Lower leg skin (tissue), 3 donors: ENCODE measurements around the gene INTS7.

Experiments
- POLR2A ChIP-seq, 2 donors: fragments of 450-650 bp; IDR thresholded peaks; one replicate each; pipeline ENCODE4 v1.6.1; 2016 to 2017; ENCODE audit warnings: antibody characterized with exemption in 2 of 2, mild to moderate bottlenecking in 1 of 2, moderate library complexity in 1 of 2
- TF ChIP-seq, protein P1 (sequence below), 3 donors: fragments of 450-650 bp; IDR thresholded peaks; one replicate each; pipeline ENCODE4 v1.5.1; 2016; ENCODE audit warnings: antibody characterized with exemption in 3 of 3, mild to moderate bottlenecking in 3 of 3, moderate library complexity in 2 of 3

DNA sequence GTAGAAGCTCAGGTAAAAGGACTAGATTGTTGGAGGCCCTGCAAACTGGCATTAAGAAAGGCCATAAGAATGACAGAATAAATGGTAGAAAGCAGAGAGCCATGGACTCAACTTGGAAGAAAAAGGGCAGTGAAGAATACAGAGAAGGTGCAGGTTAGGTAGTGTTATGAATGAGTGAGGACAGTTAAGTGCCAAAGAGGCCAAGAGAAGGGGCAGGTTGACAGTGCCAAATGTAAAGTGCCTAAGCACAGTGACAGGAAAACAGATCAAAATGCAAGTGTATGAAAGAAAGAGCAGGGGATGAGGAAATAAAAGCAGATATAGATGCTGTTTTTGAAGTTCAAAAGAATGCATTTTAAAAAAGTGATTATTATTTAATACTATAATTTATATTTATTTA is 43.7 kb downstream of the INTS7 start:
- TF ChIP-seq, protein P1, sequence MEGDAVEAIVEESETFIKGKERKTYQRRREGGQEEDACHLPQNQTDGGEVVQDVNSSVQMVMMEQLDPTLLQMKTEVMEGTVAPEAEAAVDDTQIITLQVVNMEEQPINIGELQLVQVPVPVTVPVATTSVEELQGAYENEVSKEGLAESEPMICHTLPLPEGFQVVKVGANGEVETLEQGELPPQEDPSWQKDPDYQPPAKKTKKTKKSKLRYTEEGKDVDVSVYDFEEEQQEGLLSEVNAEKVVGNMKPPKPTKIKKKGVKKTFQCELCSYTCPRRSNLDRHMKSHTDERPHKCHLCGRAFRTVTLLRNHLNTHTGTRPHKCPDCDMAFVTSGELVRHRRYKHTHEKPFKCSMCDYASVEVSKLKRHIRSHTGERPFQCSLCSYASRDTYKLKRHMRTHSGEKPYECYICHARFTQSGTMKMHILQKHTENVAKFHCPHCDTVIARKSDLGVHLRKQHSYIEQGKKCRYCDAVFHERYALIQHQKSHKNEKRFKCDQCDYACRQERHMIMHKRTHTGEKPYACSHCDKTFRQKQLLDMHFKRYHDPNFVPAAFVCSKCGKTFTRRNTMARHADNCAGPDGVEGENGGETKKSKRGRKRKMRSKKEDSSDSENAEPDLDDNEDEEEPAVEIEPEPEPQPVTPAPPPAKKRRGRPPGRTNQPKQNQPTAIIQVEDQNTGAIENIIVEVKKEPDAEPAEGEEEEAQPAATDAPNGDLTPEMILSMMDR (IDR thresholded peaks at IDR 0.05): no peak
- no peak for TF ChIP-seq POLR2A (IDR thresholded peaks at IDR 0.05)
